Chondrocyte (in vitro differentiated cells): ENCODE data around the gene HEXIM2. TPM values are rescaled to one million over a fixed set of nuclear protein-coding genes. Genes with fewer than 3 reads are reported as not detected.

Experiments used
- DNase-seq: peaks from one replicate; pipeline ENCODE4 v3.0.0; 2021; ENCODE audit warnings: mixed read lengths, low spot score
- H3K27ac Mint-ChIP-seq: one replicate; pipeline ENCODE4 v1.8.0; 2021; ENCODE audit warnings: mild to moderate bottlenecking, moderate library complexity, mixed read lengths; ENCODE audit not compliant: unreplicated experiment
- H3K27me3 Mint-ChIP-seq: 2 replicates; pipeline ENCODE4 v1.8.0; 2021; ENCODE audit warnings: low read depth, mixed read lengths
- H3K36me3 Mint-ChIP-seq: 2 replicates; pipeline ENCODE4 v1.8.0; 2021; ENCODE audit warnings: low read depth, mixed read lengths
- H3K4me1 Mint-ChIP-seq: 2 replicates; pipeline ENCODE4 v1.8.0; 2021; ENCODE audit warnings: low read depth, mild to moderate bottlenecking, mixed read lengths
- H3K4me3 Mint-ChIP-seq: one replicate; pipeline ENCODE4 v1.8.0; 2021; ENCODE audit warnings: mild to moderate bottlenecking, moderate library complexity, mixed read lengths; ENCODE audit not compliant: unreplicated experiment
- H3K9me3 Mint-ChIP-seq: 2 replicates; pipeline ENCODE4 v1.8.0; 2021; ENCODE audit warnings: low read depth, mixed read lengths
- CTCF ChIP-seq: fragments of 200-600 bp; sonication (generic); IDR thresholded peaks from 2 replicates; pipeline ENCODE4 v1.5.0; 2021; ENCODE audit warnings: antibody characterized with exemption, mild to moderate bottlenecking, moderate library complexity
- total RNA-seq: library from RNA; stranded (reverse); gene quantifications from 3 replicates; pipeline ENCODE4 v1.2.1, GENCODE V29; 2021

HEXIM2 gene
- total RNA-seq, 1 donor from 2014 or later: 6.4 TPM

- Mint-ChIP-seq H3K27me3 (no peaks in the 10 kb centered on the region), H3K9me3 (no peaks in the 10 kb centered on the region), H3K27ac (no peak overlapping the region), H3K4me3 (no peak overlapping the region), H3K36me3 (peaks cover 17% of the 10 kb centered on the region), H3K4me1 (peaks cover 36% of the 10 kb centered on the region)
- TF ChIP-seq CTCF: no peak
- no peak for DNase-seq
These were observed 43.0 kb upstream of the HEXIM2 start for GRCh38 chr17:45118691-45119090.

GRCh38 chr17:45119964-45120363 is 41.7 kb upstream of the HEXIM2 start:
- no peak for DNase-seq
- Mint-ChIP-seq H3K4me3 (no peak overlapping the region), H3K27ac (no peak overlapping the region), H3K36me3 (peaks cover 17% of the 10 kb centered on the region), H3K4me1 (peaks cover 47% of the 10 kb centered on the region), H3K27me3 (no peaks in the 10 kb centered on the region), H3K9me3 (no peaks in the 10 kb centered on the region)
- no peak for TF ChIP-seq CTCF

- Mint-ChIP-seq H3K27ac (no peak overlapping the region), H3K4me1 (peaks cover 48% of the 10 kb centered on the region), H3K4me3 (no peak overlapping the region), H3K27me3 (no peaks in the 10 kb centered on the region), H3K9me3 (no peaks in the 10 kb centered on the region), H3K36me3 (peaks cover 17% of the 10 kb centered on the region)
- TF ChIP-seq CTCF: no peak
- DNase-seq: no peak
These were observed 41.1 kb upstream of the HEXIM2 start for GRCh38 chr17:45120558-45120957.

- H3K27me3 Mint-ChIP-seq: no peaks in the 10 kb centered on the region
- H3K27ac Mint-ChIP-seq: no peak overlapping the region
- no peaks in the 10 kb centered on the region for H3K9me3 Mint-ChIP-seq
- H3K4me1 Mint-ChIP-seq: peaks cover 44% of the 10 kb centered on the region
- no peak for TF ChIP-seq CTCF
- peaks cover 17% of the 10 kb centered on the region for H3K36me3 Mint-ChIP-seq
- DNase-seq: no peak
- no peak overlapping the region for H3K4me3 Mint-ChIP-seq
These were observed 40.6 kb upstream of the HEXIM2 start for GRCh38 chr17:45121055-45121454.

GRCh38 chr17:45123076-45123770 is 38.5 kb upstream of the HEXIM2 start:
- Mint-ChIP-seq H3K27ac (peak overlapping the region; percentile 51), H3K9me3 (no peaks in the 10 kb centered on the region), H3K4me3 (no peak overlapping the region), H3K36me3 (peaks cover 10% of the 10 kb centered on the region), H3K4me1 (peaks cover 48% of the 10 kb centered on the region), H3K27me3 (no peaks in the 10 kb centered on the region)
- no peak for TF ChIP-seq CTCF
- DNase-seq: no peak
